CD4-positive, CD25-positive, alpha-beta regulatory T cell (primary cell): ENCODE results near the gene COG5. TPM values are rescaled to one million over a fixed set of nuclear protein-coding genes. Genes with fewer than 3 reads are reported as not detected.

Experiments used
- ATAC-seq, 2 donors: fragments of 150-1000 bp; cut with Tn5 transposase; one replicate each; pipeline ENCODE4 v1.10.0; 2021; ENCODE audit warnings: low read depth in 2 of 2, moderate number of reproducible peaks in 2 of 2, moderate library complexity in 1 of 2
- DNase-seq, 3 donors: peaks; one replicate each; pipeline versions ENCODE4 v3.0.0 to v3.0.0-alpha.2; 2012 to 2022; ENCODE audit warnings: mixed read lengths in 1 of 3
- H3K27ac ChIP-seq: one replicate; pipeline ENCODE4 v1.7.0; 2013; ENCODE audit warnings: mild to moderate bottlenecking, low read length; ENCODE audit not compliant: insufficient read depth, poor library complexity, severe bottlenecking
- H3K27me3 ChIP-seq: one replicate; pipeline ENCODE4 v1.7.0; 2013; ENCODE audit warnings: low read length; ENCODE audit not compliant: control insufficient read depth, insufficient read depth
- H3K36me3 ChIP-seq: one replicate; pipeline ENCODE4 v1.7.0; 2013; ENCODE audit warnings: mild to moderate bottlenecking, low read length, moderate library complexity; ENCODE audit not compliant: control insufficient read depth, insufficient read depth
- H3K4me1 ChIP-seq: 2 replicates; pipeline ENCODE4 v1.7.0; 2013; ENCODE audit warnings: mild to moderate bottlenecking, low read length; ENCODE audit not compliant: insufficient read depth, control insufficient read depth, poor library complexity, severe bottlenecking
- H3K4me3 ChIP-seq: one replicate; pipeline ENCODE4 v1.7.0; 2013; ENCODE audit warnings: low read depth, mild to moderate bottlenecking, low read length, moderate library complexity
- H3K9me3 ChIP-seq, 2 experiments: 1 replicate in 1 of 2; 2 replicates in 1 of 2; pipeline ENCODE4 v1.7.0; 2013; ENCODE audit warnings: low read length in 2 of 2, mild to moderate bottlenecking in 1 of 2, moderate library complexity in 1 of 2; ENCODE audit not compliant: control insufficient read depth in 2 of 2
- H3K27ac Mint-ChIP-seq, 3 donors: one replicate each; pipeline ENCODE4 v1.8.0; 2020 to 2022; ENCODE audit warnings: mild to moderate bottlenecking in 3 of 3, mixed read lengths in 3 of 3, moderate library complexity in 2 of 3
- H3K27me3 Mint-ChIP-seq: one replicate; pipeline ENCODE4 v1.8.0; 2022; ENCODE audit warnings: mild to moderate bottlenecking, mixed read lengths
- H3K36me3 Mint-ChIP-seq: one replicate; pipeline ENCODE4 v1.8.0; 2020; ENCODE audit warnings: mixed read lengths
- H3K4me1 Mint-ChIP-seq, 4 donors: one replicate each; pipeline ENCODE4 v1.8.0; 2020 to 2022; ENCODE audit warnings: mixed read lengths in 4 of 4, mild to moderate bottlenecking in 1 of 4
- H3K4me3 Mint-ChIP-seq, 4 donors: one replicate each; pipeline ENCODE4 v1.8.0; 2020 to 2022; ENCODE audit warnings: mild to moderate bottlenecking in 4 of 4, mixed read lengths in 4 of 4, moderate library complexity in 3 of 4
- H3K9me3 Mint-ChIP-seq, 7 donors: one replicate each; pipeline ENCODE4 v1.8.0; 2020 to 2022; ENCODE audit warnings: mixed read lengths in 7 of 7, mild to moderate bottlenecking in 3 of 7, moderate library complexity in 2 of 7
- polyA plus RNA-seq, 4 donors: library from polyadenylated mRNA; unstranded; fragments of 300-500 nt; fragmentation: Illumina TruSeq; gene quantifications; one replicate each; pipeline ENCODE4 v1.2.3, GENCODE V29; 2021
- total RNA-seq: library from RNA; stranded (reverse); gene quantifications from one replicate; pipeline ENCODE4 v1.2.3, GENCODE V29; 2022

Gene COG5
- total and polyA plus RNA-seq, 5 donors from 2014 or later, result 23.2 to 68.2 (median 34.5) TPM

- ATAC-seq (no peak), DNase-seq (no peak)
- Mint-ChIP-seq H3K36me3 (peaks cover 18% of the 10 kb centered on the region), H3K4me1 (peaks cover 5 to 55% (median 18%) of the 10 kb centered on the region in 4 donors), H3K27me3 (no peaks in the 10 kb centered on the region), H3K9me3 (peaks cover 0 to 1% (median 0%) of the 10 kb centered on the region in 7 donors), H3K4me3 (no peak overlapping the region), H3K27ac (no peak overlapping the region)
- no peak overlapping the region for H3K27ac ChIP-seq
- H3K27me3 ChIP-seq, result no peaks in the 10 kb centered on the region
- no peaks in the 10 kb centered on the region for H3K9me3 ChIP-seq
- H3K4me1 ChIP-seq, result no peaks in the 10 kb centered on the region
- peaks cover 14% of the 10 kb centered on the region for H3K36me3 ChIP-seq
- H3K4me3 ChIP-seq, result no peak overlapping the region
Measured at GRCh38 chr7:107503687-107504086, 60.0 kb downstream of the COG5 start.

- H3K27ac ChIP-seq, result no peak overlapping the region
- H3K36me3 ChIP-seq, result peaks cover 14% of the 10 kb centered on the region
- ATAC-seq (no peak), DNase-seq (no peak)
- no peaks in the 10 kb centered on the region for H3K27me3 ChIP-seq
- H3K4me1 Mint-ChIP-seq, result peaks cover 10 to 56% (median 20%) of the 10 kb centered on the region in 4 donors
- H3K4me1 ChIP-seq, result no peaks in the 10 kb centered on the region
- H3K36me3 Mint-ChIP-seq, result peaks cover 22% of the 10 kb centered on the region
- no peak overlapping the region for H3K27ac Mint-ChIP-seq
- H3K27me3 Mint-ChIP-seq, result no peaks in the 10 kb centered on the region
- H3K9me3 Mint-ChIP-seq, result peaks cover 0 to 1% (median 0%) of the 10 kb centered on the region in 7 donors
- H3K9me3 ChIP-seq, result no peaks in the 10 kb centered on the region
- H3K4me3 ChIP-seq, result no peak overlapping the region
- H3K4me3 Mint-ChIP-seq, result no peak overlapping the region
Measured at GRCh38 chr7:107502797-107503196, 60.9 kb downstream of the COG5 start.

- H3K4me3 ChIP-seq, result no peak overlapping the region
- no peaks in the 10 kb centered on the region for H3K27me3 ChIP-seq
- no peaks in the 10 kb centered on the region for H3K9me3 ChIP-seq
- H3K4me1 Mint-ChIP-seq, result peaks cover 13 to 56% (median 21%) of the 10 kb centered on the region in 4 donors
- no peaks in the 10 kb centered on the region for H3K27me3 Mint-ChIP-seq
- peaks cover 20% of the 10 kb centered on the region for H3K36me3 Mint-ChIP-seq
- ATAC-seq (no peak), DNase-seq (no peak)
- H3K9me3 Mint-ChIP-seq, result peaks cover 0 to 1% (median 0%) of the 10 kb centered on the region in 7 donors
- H3K4me3 Mint-ChIP-seq, result no peak overlapping the region
- H3K36me3 ChIP-seq, result peaks cover 14% of the 10 kb centered on the region
- H3K27ac ChIP-seq, result no peak overlapping the region
- H3K4me1 ChIP-seq, result no peaks in the 10 kb centered on the region
- H3K27ac Mint-ChIP-seq, result no peak overlapping the region
Measured at GRCh38 chr7:107502154-107502553, 61.6 kb downstream of the COG5 start.

GRCh38 chr7:107501593-107501992 is 62.1 kb downstream of the COG5 start:
- peaks cover 13% of the 10 kb centered on the region for H3K36me3 ChIP-seq
- H3K9me3 Mint-ChIP-seq, result peaks cover 0 to 1% (median 0%) of the 10 kb centered on the region in 7 donors
- H3K4me3 Mint-ChIP-seq, result no peak overlapping the region
- no peaks in the 10 kb centered on the region for H3K27me3 Mint-ChIP-seq
- no peak overlapping the region for H3K27ac Mint-ChIP-seq
- H3K4me3 ChIP-seq, result no peak overlapping the region
- H3K27ac ChIP-seq, result no peak overlapping the region
- peaks cover 15 to 57% (median 24%) of the 10 kb centered on the region in 4 donors for H3K4me1 Mint-ChIP-seq
- peaks cover 23% of the 10 kb centered on the region for H3K36me3 Mint-ChIP-seq
- ATAC-seq, result peak in 1 of 2 donors; percentile 40
- DNase-seq, result peak in 2 of 3 donors; percentile 9 to 65
- H3K4me1 ChIP-seq, result no peaks in the 10 kb centered on the region
- H3K27me3 ChIP-seq, result no peaks in the 10 kb centered on the region
- no peaks in the 10 kb centered on the region for H3K9me3 ChIP-seq

GRCh38 chr7:107499731-107500130 is 64.0 kb downstream of the COG5 start:
- Mint-ChIP-seq H3K9me3 (peaks cover 0 to 2% (median 0%) of the 10 kb centered on the region in 7 donors), H3K36me3 (peaks cover 16% of the 10 kb centered on the region), H3K4me3 (no peak overlapping the region), H3K4me1 (peaks cover 10 to 62% (median 35%) of the 10 kb centered on the region in 4 donors), H3K27ac (no peak overlapping the region), H3K27me3 (no peaks in the 10 kb centered on the region)
- H3K9me3 ChIP-seq, result no peaks in the 10 kb centered on the region
- no peak overlapping the region for H3K27ac ChIP-seq
- H3K4me3 ChIP-seq, result no peak overlapping the region
- no peaks in the 10 kb centered on the region for H3K4me1 ChIP-seq
- H3K27me3 ChIP-seq, result no peaks in the 10 kb centered on the region
- H3K36me3 ChIP-seq, result no peaks in the 10 kb centered on the region
- no peak for ATAC-seq
- DNase-seq, result no peak

- no peaks in the 10 kb centered on the region for H3K27me3 Mint-ChIP-seq
- H3K4me1 Mint-ChIP-seq, result peaks cover 5 to 71% (median 40%) of the 10 kb centered on the region in 4 donors
- Histone ChIP-seq H3K4me1 (no peaks in the 10 kb centered on the region), H3K27ac (no peak overlapping the region), H3K36me3 (peaks cover 4% of the 10 kb centered on the region), H3K27me3 (no peaks in the 10 kb centered on the region), H3K4me3 (no peak overlapping the region), H3K9me3 (no peaks in the 10 kb centered on the region)
- peak in 1 of 3 donors; percentile 19 for DNase-seq
- H3K36me3 Mint-ChIP-seq, result peaks cover 29% of the 10 kb centered on the region
- no peak overlapping the region for H3K4me3 Mint-ChIP-seq
- ATAC-seq, result no peak
- peaks cover 0 to 2% (median 0%) of the 10 kb centered on the region in 7 donors for H3K9me3 Mint-ChIP-seq
- peak overlapping the region in 1 of 3 donors; percentile 73 for H3K27ac Mint-ChIP-seq
Measured at GRCh38 chr7:107495516-107495915, 68.2 kb downstream of the COG5 start.

GRCh38 chr7:107494884-107495283 is 68.8 kb downstream of the COG5 start:
- Histone ChIP-seq H3K4me1 (no peaks in the 10 kb centered on the region), H3K27me3 (no peaks in the 10 kb centered on the region), H3K36me3 (peaks cover 4% of the 10 kb centered on the region), H3K4me3 (no peak overlapping the region), H3K9me3 (no peaks in the 10 kb centered on the region), H3K27ac (no peak overlapping the region)
- Mint-ChIP-seq H3K36me3 (peaks cover 31% of the 10 kb centered on the region), H3K27ac (no peak overlapping the region), H3K27me3 (no peaks in the 10 kb centered on the region), H3K4me1 (peaks cover 5 to 74% (median 43%) of the 10 kb centered on the region in 4 donors), H3K4me3 (no peak overlapping the region), H3K9me3 (peaks cover 0 to 2% (median 0%) of the 10 kb centered on the region in 7 donors)
- DNase-seq, result no peak
- no peak for ATAC-seq

GRCh38 chr7:107494315-107494751 is 69.4 kb downstream of the COG5 start:
- Mint-ChIP-seq H3K4me3 (no peak overlapping the region), H3K27ac (no peak overlapping the region), H3K36me3 (peaks cover 31% of the 10 kb centered on the region), H3K4me1 (peaks cover 5 to 72% (median 45%) of the 10 kb centered on the region in 4 donors), H3K9me3 (peaks cover 0 to 2% (median 0%) of the 10 kb centered on the region in 7 donors), H3K27me3 (no peaks in the 10 kb centered on the region)
- no peaks in the 10 kb centered on the region for H3K9me3 ChIP-seq
- no peaks in the 10 kb centered on the region for H3K27me3 ChIP-seq
- DNase-seq (no peak), ATAC-seq (no peak)
- peaks cover 4% of the 10 kb centered on the region for H3K36me3 ChIP-seq
- no peak overlapping the region for H3K4me3 ChIP-seq
- no peaks in the 10 kb centered on the region for H3K4me1 ChIP-seq
- H3K27ac ChIP-seq, result no peak overlapping the region
